ENCODE measurements around the gene SUGCT. TPM values are rescaled to one million over a fixed set of nuclear protein-coding genes. Genes with fewer than 3 reads are reported as not detected.

The SUGCT gene
- total RNA-seq, 2 experiments from 2014 or later = 1.2 to 1.9 TPM

- CTCF ChIA-PET = no interaction called here
- POLR2A ChIA-PET = no interaction called here
- no peak for ATAC-seq
Observed at GRCh38 chr7:40572810-40573465, 438.1 kb downstream of the SUGCT start.

GRCh38 chr7:40579401-40579800, 444.6 kb downstream of the SUGCT start:
- Mint-ChIP-seq H3K27me3 (no peaks in the 10 kb centered on the region), H3K4me1 (no peaks in the 10 kb centered on the region), H3K4me3 (no peak overlapping the region), H3K36me3 (ENCODE audit: low read depth) (no peaks in the 10 kb centered on the region), H3K9me3 (ENCODE audit: low read depth) (no peaks in the 10 kb centered on the region), H3K27ac (no peak overlapping the region)
- POLR2A ChIA-PET = no interaction called here
- DNase-seq (no peak), ATAC-seq (no peak)
- intact Hi-C loops (cut with DNase I, micrococcal nuclease) = no loop called here
- CTCF ChIA-PET = no interaction called here

More at GRCh38 chr7:40572810-40573465, 438.1 kb downstream of the SUGCT start:
- Mint-ChIP-seq H3K9me3 (ENCODE audit: low read depth) (no peaks in the 10 kb centered on the region), H3K4me3 (no peak overlapping the region), H3K4me1 (no peaks in the 10 kb centered on the region), H3K27ac (no peak overlapping the region), H3K36me3 (ENCODE audit: low read depth) (no peaks in the 10 kb centered on the region), H3K27me3 (no peaks in the 10 kb centered on the region)
- intact Hi-C loops (cut with DNase I, micrococcal nuclease) = no loop called here
- DNase-seq = no peak

- Mint-ChIP-seq H3K27ac (no peak overlapping the region), H3K36me3 (ENCODE audit: low read depth) (no peaks in the 10 kb centered on the region), H3K4me1 (no peaks in the 10 kb centered on the region), H3K9me3 (ENCODE audit: low read depth) (no peaks in the 10 kb centered on the region), H3K4me3 (no peak overlapping the region), H3K27me3 (no peaks in the 10 kb centered on the region)
- POLR2A ChIA-PET = no interaction called here
- ATAC-seq = no peak
- CTCF ChIA-PET = no interaction called here
- DNase-seq = no peak
- intact Hi-C loops (cut with DNase I, micrococcal nuclease) = no loop called here
Observed at GRCh38 chr7:40580776-40581175, 446.0 kb downstream of the SUGCT start.

GRCh38 chr7:40582539-40582938, 447.7 kb downstream of the SUGCT start:
- ATAC-seq (no peak), DNase-seq (no peak)
- ChIA-PET POLR2A (no interaction called here), CTCF (no interaction called here)
- Mint-ChIP-seq H3K4me1 (no peaks in the 10 kb centered on the region), H3K9me3 (ENCODE audit: low read depth) (no peaks in the 10 kb centered on the region), H3K27ac (no peak overlapping the region), H3K27me3 (no peaks in the 10 kb centered on the region), H3K36me3 (ENCODE audit: low read depth) (no peaks in the 10 kb centered on the region), H3K4me3 (no peak overlapping the region)
- intact Hi-C loops (cut with DNase I, micrococcal nuclease) = no loop called here

- no peak overlapping the region for H3K4me3 Mint-ChIP-seq
- no peaks in the 10 kb centered on the region for H3K9me3 Mint-ChIP-seq (ENCODE audit: low read depth)
- ChIA-PET POLR2A (no interaction called here), CTCF (interaction anchor here (1.0 kb wide), 1 partner anchor 12 kb away, joined by 3 read pairs; no protein-coding TSS in a partner anchor)
- no peaks in the 10 kb centered on the region for H3K4me1 Mint-ChIP-seq
- no peak for ATAC-seq
- no peak for DNase-seq
- H3K27ac Mint-ChIP-seq = no peak overlapping the region
- H3K27me3 Mint-ChIP-seq = no peaks in the 10 kb centered on the region
- H3K36me3 Mint-ChIP-seq (ENCODE audit: low read depth) = no peaks in the 10 kb centered on the region
- intact Hi-C loops (cut with DNase I, micrococcal nuclease) = no loop called here
Observed at GRCh38 chr7:40583667-40584444, 449.1 kb downstream of the SUGCT start.

GRCh38 chr7:40584667-40585433, 450.0 kb downstream of the SUGCT start:
- ATAC-seq (peak; percentile 44), DNase-seq (no peak)
- Mint-ChIP-seq H3K36me3 (ENCODE audit: low read depth) (no peaks in the 10 kb centered on the region), H3K4me3 (no peak overlapping the region), H3K27ac (no peak overlapping the region), H3K27me3 (no peaks in the 10 kb centered on the region), H3K9me3 (ENCODE audit: low read depth) (no peaks in the 10 kb centered on the region), H3K4me1 (no peaks in the 10 kb centered on the region)
- POLR2A ChIA-PET = no interaction called here
- CTCF ChIA-PET = interaction anchor here (0.7 to 1.0 kb wide), 2 partner anchors 13 to 59 kb away, joined by 3 read pairs; no protein-coding TSS in a partner anchor
- intact Hi-C loops (cut with DNase I, micrococcal nuclease) = no loop called here

GRCh38 chr7:40586197-40586596, 451.4 kb downstream of the SUGCT start:
- Mint-ChIP-seq H3K4me1 (no peaks in the 10 kb centered on the region), H3K36me3 (ENCODE audit: low read depth) (no peaks in the 10 kb centered on the region), H3K27ac (no peak overlapping the region), H3K4me3 (no peak overlapping the region), H3K9me3 (ENCODE audit: low read depth) (peaks cover 2% of the 10 kb centered on the region), H3K27me3 (no peaks in the 10 kb centered on the region)
- no peak for DNase-seq
- intact Hi-C loops (cut with DNase I, micrococcal nuclease) = no loop called here
- CTCF ChIA-PET = interaction anchor here (0.7 kb wide), 1 partner anchor 98 kb away, joined by 3 read pairs; no protein-coding TSS in a partner anchor
- no peak for ATAC-seq
- POLR2A ChIA-PET = no interaction called here

GRCh38 chr7:40587419-40587818, 452.6 kb downstream of the SUGCT start:
- no peaks in the 10 kb centered on the region for H3K36me3 Mint-ChIP-seq (ENCODE audit: low read depth)
- intact Hi-C loops (cut with DNase I, micrococcal nuclease) = no loop called here
- CTCF ChIA-PET = no interaction called here
- ATAC-seq (no peak), DNase-seq (no peak)
- no peak overlapping the region for H3K27ac Mint-ChIP-seq
- H3K4me1 Mint-ChIP-seq = no peaks in the 10 kb centered on the region
- H3K9me3 Mint-ChIP-seq (ENCODE audit: low read depth) = peaks cover 2% of the 10 kb centered on the region
- POLR2A ChIA-PET = no interaction called here
- no peak overlapping the region for H3K4me3 Mint-ChIP-seq
- no peaks in the 10 kb centered on the region for H3K27me3 Mint-ChIP-seq

GRCh38 chr7:40595129-40595528, 460.3 kb downstream of the SUGCT start:
- POLR2A ChIA-PET = no interaction called here
- Mint-ChIP-seq H3K9me3 (ENCODE audit: low read depth) (peaks cover 2% of the 10 kb centered on the region), H3K4me1 (peaks cover 11% of the 10 kb centered on the region), H3K36me3 (ENCODE audit: low read depth) (no peaks in the 10 kb centered on the region), H3K27ac (no peak overlapping the region), H3K27me3 (no peaks in the 10 kb centered on the region), H3K4me3 (no peak overlapping the region)
- DNase-seq (no peak), ATAC-seq (no peak)
- intact Hi-C loops (cut with DNase I, micrococcal nuclease) = no loop called here
- CTCF ChIA-PET = interaction anchor here (1.5 kb wide), 1 partner anchor 1110 kb away, joined by 3 read pairs; no protein-coding TSS in a partner anchor

GRCh38 chr7:40595832-40596231, 461.0 kb downstream of the SUGCT start:
- intact Hi-C loops (cut with DNase I, micrococcal nuclease) = no loop called here
- ChIA-PET CTCF (interaction anchor here (1.5 kb wide), 1 partner anchor 1109 kb away, joined by 3 read pairs; no protein-coding TSS in a partner anchor), POLR2A (no interaction called here)
- Mint-ChIP-seq H3K27me3 (no peaks in the 10 kb centered on the region), H3K36me3 (ENCODE audit: low read depth) (no peaks in the 10 kb centered on the region), H3K4me1 (peaks cover 11% of the 10 kb centered on the region), H3K9me3 (ENCODE audit: low read depth) (no peaks in the 10 kb centered on the region), H3K27ac (no peak overlapping the region), H3K4me3 (no peak overlapping the region)
- ATAC-seq = no peak
- DNase-seq = no peak

GRCh38 chr7:40597517-40597916, 462.7 kb downstream of the SUGCT start:
- Mint-ChIP-seq H3K4me3 (no peak overlapping the region), H3K4me1 (peaks cover 11% of the 10 kb centered on the region), H3K27ac (no peak overlapping the region), H3K9me3 (ENCODE audit: low read depth) (no peaks in the 10 kb centered on the region), H3K36me3 (ENCODE audit: low read depth) (no peaks in the 10 kb centered on the region), H3K27me3 (no peaks in the 10 kb centered on the region)
- DNase-seq (no peak), ATAC-seq (no peak)
- POLR2A ChIA-PET = no interaction called here
- intact Hi-C loops (cut with DNase I, micrococcal nuclease) = no loop called here
- CTCF ChIA-PET = interaction anchor here (0.6 kb wide), 2 partner anchors 392 to 1094 kb away, joined by 3 read pairs; no protein-coding TSS in a partner anchor
